Measurements from ENCODE around the gene SCFD2. TPM values are rescaled to one million over a fixed set of nuclear protein-coding genes. Genes with fewer than 3 reads are reported as not detected.

The SCFD2 gene
- total RNA-seq, 1 donor from 2014 or later: 13.2 TPM

DNA sequence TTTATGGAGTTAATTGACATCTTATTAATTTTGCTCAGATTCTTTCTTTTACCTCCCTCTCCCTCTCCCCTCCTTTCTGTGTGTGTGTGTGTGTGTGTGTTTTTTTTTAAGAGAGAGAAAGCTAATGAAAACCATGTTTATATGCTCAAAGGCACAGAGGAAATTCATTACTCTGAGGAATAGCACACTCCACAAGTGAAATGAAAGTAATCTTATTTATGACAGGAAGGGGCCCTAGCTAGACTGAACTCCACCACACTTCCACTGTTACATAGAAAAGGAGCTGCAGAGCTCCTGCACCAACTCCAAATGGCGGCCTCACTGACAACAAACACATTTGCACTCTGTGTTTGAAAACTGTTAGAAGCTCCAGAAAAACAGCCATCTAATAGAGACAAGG is 353.1 kb downstream of the SCFD2 start:
- H3K27me3 ChIP-seq (ENCODE audit: low read depth): no peaks in the 10 kb centered on the region
- H3K36me3 ChIP-seq: no peaks in the 10 kb centered on the region
- peaks cover 17% of the 10 kb centered on the region for H3K4me1 ChIP-seq
- H3K27ac ChIP-seq: no peak overlapping the region
- TF ChIP-seq, protein P1, sequence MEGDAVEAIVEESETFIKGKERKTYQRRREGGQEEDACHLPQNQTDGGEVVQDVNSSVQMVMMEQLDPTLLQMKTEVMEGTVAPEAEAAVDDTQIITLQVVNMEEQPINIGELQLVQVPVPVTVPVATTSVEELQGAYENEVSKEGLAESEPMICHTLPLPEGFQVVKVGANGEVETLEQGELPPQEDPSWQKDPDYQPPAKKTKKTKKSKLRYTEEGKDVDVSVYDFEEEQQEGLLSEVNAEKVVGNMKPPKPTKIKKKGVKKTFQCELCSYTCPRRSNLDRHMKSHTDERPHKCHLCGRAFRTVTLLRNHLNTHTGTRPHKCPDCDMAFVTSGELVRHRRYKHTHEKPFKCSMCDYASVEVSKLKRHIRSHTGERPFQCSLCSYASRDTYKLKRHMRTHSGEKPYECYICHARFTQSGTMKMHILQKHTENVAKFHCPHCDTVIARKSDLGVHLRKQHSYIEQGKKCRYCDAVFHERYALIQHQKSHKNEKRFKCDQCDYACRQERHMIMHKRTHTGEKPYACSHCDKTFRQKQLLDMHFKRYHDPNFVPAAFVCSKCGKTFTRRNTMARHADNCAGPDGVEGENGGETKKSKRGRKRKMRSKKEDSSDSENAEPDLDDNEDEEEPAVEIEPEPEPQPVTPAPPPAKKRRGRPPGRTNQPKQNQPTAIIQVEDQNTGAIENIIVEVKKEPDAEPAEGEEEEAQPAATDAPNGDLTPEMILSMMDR (IDR thresholded peaks at IDR 0.05): no peak
- H3K4me3 ChIP-seq: no peak overlapping the region
- DNase-seq: no peak
- no peaks in the 10 kb centered on the region for H3K9me3 ChIP-seq
- ATAC-seq: no peak
- intact Hi-C loops (cut with DNase I): no loop called here

GRCh38 chr4:53011259-53011905 is 354.5 kb downstream of the SCFD2 start:
- TF ChIP-seq, protein P1 (IDR thresholded peaks at IDR 0.05): no peak
- H3K9me3 ChIP-seq: no peaks in the 10 kb centered on the region
- ATAC-seq (no peak), DNase-seq (no peak)
- no peaks in the 10 kb centered on the region for H3K27me3 ChIP-seq (ENCODE audit: low read depth)
- H3K4me1 ChIP-seq: peaks cover 17% of the 10 kb centered on the region
- intact Hi-C loops (cut with DNase I): no loop called here
- H3K27ac ChIP-seq: no peak overlapping the region
- H3K36me3 ChIP-seq: no peaks in the 10 kb centered on the region
- no peak overlapping the region for H3K4me3 ChIP-seq

- H3K27ac ChIP-seq: no peak overlapping the region
- TF ChIP-seq, protein P1 (IDR thresholded peaks at IDR 0.05): no peak
- H3K36me3 ChIP-seq: no peaks in the 10 kb centered on the region
- ATAC-seq (peak; percentile 19 to 38), DNase-seq (no peak)
- H3K27me3 ChIP-seq (ENCODE audit: low read depth): no peaks in the 10 kb centered on the region
- intact Hi-C loops (cut with DNase I): no loop called here
- peaks cover 17% of the 10 kb centered on the region for H3K4me1 ChIP-seq
- no peak overlapping the region for H3K4me3 ChIP-seq
- H3K9me3 ChIP-seq: no peaks in the 10 kb centered on the region
Measured at GRCh38 chr4:53010318-53010717, 355.5 kb downstream of the SCFD2 start.

- Histone ChIP-seq H3K4me3 (no peak overlapping the region), H3K4me1 (peaks cover 17% of the 10 kb centered on the region), H3K9me3 (no peaks in the 10 kb centered on the region), H3K27ac (no peak overlapping the region), H3K27me3 (ENCODE audit: low read depth) (no peaks in the 10 kb centered on the region), H3K36me3 (no peaks in the 10 kb centered on the region)
- DNase-seq (no peak), ATAC-seq (no peak)
- TF ChIP-seq, protein P1 (IDR thresholded peaks at IDR 0.05): no peak
- intact Hi-C loops (cut with DNase I): no loop called here
Measured at GRCh38 chr4:53009824-53010223, 356.0 kb downstream of the SCFD2 start.

DNA sequence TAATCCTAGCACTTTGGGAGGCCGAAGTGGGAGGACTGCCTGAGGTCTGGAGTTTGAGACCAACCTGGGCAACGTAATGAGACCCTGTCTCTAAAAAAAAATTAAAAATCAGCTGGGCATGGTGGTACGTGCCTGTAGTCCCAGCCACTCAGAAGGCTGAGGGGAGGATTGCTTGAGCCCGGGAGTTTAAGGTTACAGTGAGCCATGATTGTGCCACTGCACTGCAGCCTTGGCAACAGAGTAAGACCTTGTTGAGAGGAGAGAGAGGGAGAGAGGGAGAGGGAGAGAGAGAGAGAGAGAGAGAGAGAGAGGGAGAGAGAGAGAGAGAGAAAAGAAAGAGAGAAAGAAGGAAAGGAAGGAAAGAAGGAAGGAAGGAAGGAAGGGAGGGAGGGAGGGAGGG is 358.8 kb downstream of the SCFD2 start:
- no peaks in the 10 kb centered on the region for H3K27me3 ChIP-seq (ENCODE audit: low read depth)
- H3K4me1 ChIP-seq: peaks cover 11% of the 10 kb centered on the region
- no peaks in the 10 kb centered on the region for H3K36me3 ChIP-seq
- no peaks in the 10 kb centered on the region for H3K9me3 ChIP-seq
- intact Hi-C loops (cut with DNase I): no loop called here
- TF ChIP-seq, protein P1 (IDR thresholded peaks at IDR 0.05): no peak
- H3K4me3 ChIP-seq: no peak overlapping the region
- DNase-seq (no peak), ATAC-seq (no peak)
- H3K27ac ChIP-seq: no peak overlapping the region

All from lower lobe of right lung (tissue), 2 donors.